SU-DHL-6 (cell line): ENCODE measurements around the gene CRTAC1.

Experiments used
- H2AFZ ChIP-seq: fragments of 200-600 bp; sonication (generic); 2 replicates; pipeline ENCODE4 v1.6.1; 2014; ENCODE audit warnings: low read depth, mild to moderate bottlenecking, moderate library complexity, mixed read lengths, antibody characterized with exemption, low read length; ENCODE audit not compliant: severe bottlenecking
- H3F3A ChIP-seq: fragments of 200-600 bp; shearing (Covaris generic); 2 replicates; pipeline ENCODE4 v1.6.0; 2016; ENCODE audit warnings: antibody characterized with exemption, mild to moderate bottlenecking; ENCODE audit not compliant: insufficient read depth
- H3K27ac ChIP-seq: fragments of 200-600 bp; sonication (generic); 2 replicates; pipeline ENCODE4 v1.5.1; 2016; ENCODE audit warnings: low read depth, mild to moderate bottlenecking, low read length, moderate library complexity, mixed read lengths
- H3K27me3 ChIP-seq: fragments of 200-600 bp; sonication (generic), shearing (Covaris generic); 2 replicates; pipeline ENCODE4 v1.6.0; 2014; ENCODE audit warnings: mild to moderate bottlenecking, low read length
- H3K36me3 ChIP-seq: fragments of 200-600 bp; sonication (generic); 2 replicates; pipeline ENCODE4 v1.6.1; 2014; ENCODE audit warnings: mild to moderate bottlenecking, low read length, mixed read lengths
- H3K4me2 ChIP-seq: fragments of 300-600, 200-600 bp; shearing (Covaris generic), sonication (generic); 2 replicates; pipeline ENCODE4 v1.6.0; 2014; ENCODE audit warnings: low read length, low read depth, mild to moderate bottlenecking; ENCODE audit not compliant: poor library complexity, severe bottlenecking
- H3K4me3 ChIP-seq: fragments of 200-600 bp; sonication (generic); 2 replicates; pipeline ENCODE4 v1.5.1; 2014; ENCODE audit warnings: antibody characterized with exemption, low read length, mild to moderate bottlenecking, mixed read lengths; ENCODE audit not compliant: insufficient read depth, poor library complexity, severe bottlenecking
- H3K79me2 ChIP-seq: fragments of 200-600 bp; sonication (generic); 2 replicates; pipeline ENCODE4 v1.6.1; 2014; ENCODE audit warnings: mild to moderate bottlenecking, low read length, moderate library complexity; ENCODE audit not compliant: insufficient read depth
- H3K9ac ChIP-seq: fragments of 200-600 bp; sonication (generic); 2 replicates; pipeline ENCODE4 v1.7.0; 2014; ENCODE audit warnings: mild to moderate bottlenecking, low read length
- H3K9me2 ChIP-seq: fragments of 200-600 bp; sonication (generic); replicated peaks from 2 replicates; pipeline ENCODE4 v1.6.1; 2014; ENCODE audit warnings: low read length; ENCODE audit not compliant: insufficient read depth
- H3K9me3 ChIP-seq: fragments of 200-600 bp; sonication (generic); 2 replicates; pipeline ENCODE4 v1.6.1; 2014; ENCODE audit warnings: low read length, mixed read lengths; ENCODE audit not compliant: insufficient read depth
- H4K20me1 ChIP-seq: fragments of 200-600 bp; sonication (generic); 2 replicates; pipeline ENCODE4 v1.6.1; 2014; ENCODE audit warnings: low read depth, mild to moderate bottlenecking, antibody characterized with exemption, low read length, moderate library complexity, mixed read lengths
- EZH2phosphoT487 ChIP-seq: fragments of 200-600 bp; sonication (generic), shearing (Covaris generic); conservative IDR thresholded peaks from 2 replicates; pipeline ENCODE4 v1.6.1; 2018; ENCODE audit warnings: mild to moderate bottlenecking, antibody characterized with exemption, low read length, moderate library complexity, mixed read lengths
- TF ChIP-seq, protein P1 (sequence below): fragments of 200-600 bp; sonication (generic); IDR thresholded peaks from one replicate; pipeline ENCODE4 v1.5.1; 2017; ENCODE audit warnings: antibody characterized with exemption, mild to moderate bottlenecking, low read length, moderate library complexity; ENCODE audit not compliant: insufficient read depth, poor library complexity, severe bottlenecking

Gene CRTAC1

DNA sequence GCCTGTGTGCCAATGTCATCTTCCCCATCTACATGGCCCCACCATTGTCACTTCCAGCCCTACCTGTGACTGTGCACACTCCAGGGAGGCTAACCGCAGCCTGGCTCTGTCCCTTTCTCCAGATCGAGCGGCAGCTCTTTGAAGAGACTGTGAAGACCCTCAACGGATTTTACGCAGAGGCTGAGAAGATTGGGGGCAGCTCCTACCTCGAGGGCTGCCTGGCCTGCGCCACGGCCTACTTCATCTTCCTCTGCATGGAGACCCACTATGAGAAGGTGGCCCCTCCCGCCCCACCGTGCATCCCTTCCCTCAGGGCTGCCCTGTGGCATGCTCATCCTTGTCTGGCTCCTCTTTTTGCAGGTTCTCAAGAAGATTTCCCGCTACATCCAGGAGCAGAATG, 166.6 kb downstream of the CRTAC1 start:
- no peaks in the 10 kb centered on the region for H3F3A ChIP-seq
- no peaks in the 10 kb centered on the region for H3K9me2 ChIP-seq
- H3K4me3 ChIP-seq = no peak overlapping the region
- H3K27ac ChIP-seq = no peak overlapping the region
- H3K79me2 ChIP-seq = no peaks in the 10 kb centered on the region
- H2AFZ ChIP-seq = no peak overlapping the region
- no peaks in the 10 kb centered on the region for H3K9me3 ChIP-seq
- no peaks in the 10 kb centered on the region; the same call in 1 of the 2 replicates for H3K27me3 ChIP-seq
- H3K4me2 ChIP-seq = no peak overlapping the region
- TF ChIP-seq, protein P1, sequence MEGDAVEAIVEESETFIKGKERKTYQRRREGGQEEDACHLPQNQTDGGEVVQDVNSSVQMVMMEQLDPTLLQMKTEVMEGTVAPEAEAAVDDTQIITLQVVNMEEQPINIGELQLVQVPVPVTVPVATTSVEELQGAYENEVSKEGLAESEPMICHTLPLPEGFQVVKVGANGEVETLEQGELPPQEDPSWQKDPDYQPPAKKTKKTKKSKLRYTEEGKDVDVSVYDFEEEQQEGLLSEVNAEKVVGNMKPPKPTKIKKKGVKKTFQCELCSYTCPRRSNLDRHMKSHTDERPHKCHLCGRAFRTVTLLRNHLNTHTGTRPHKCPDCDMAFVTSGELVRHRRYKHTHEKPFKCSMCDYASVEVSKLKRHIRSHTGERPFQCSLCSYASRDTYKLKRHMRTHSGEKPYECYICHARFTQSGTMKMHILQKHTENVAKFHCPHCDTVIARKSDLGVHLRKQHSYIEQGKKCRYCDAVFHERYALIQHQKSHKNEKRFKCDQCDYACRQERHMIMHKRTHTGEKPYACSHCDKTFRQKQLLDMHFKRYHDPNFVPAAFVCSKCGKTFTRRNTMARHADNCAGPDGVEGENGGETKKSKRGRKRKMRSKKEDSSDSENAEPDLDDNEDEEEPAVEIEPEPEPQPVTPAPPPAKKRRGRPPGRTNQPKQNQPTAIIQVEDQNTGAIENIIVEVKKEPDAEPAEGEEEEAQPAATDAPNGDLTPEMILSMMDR = no peak
- no peak for TF ChIP-seq EZH2phosphoT487
- no peaks in the 10 kb centered on the region for H4K20me1 ChIP-seq
- H3K36me3 ChIP-seq = no peaks in the 10 kb centered on the region
- no peak overlapping the region for H3K9ac ChIP-seq

DNA sequence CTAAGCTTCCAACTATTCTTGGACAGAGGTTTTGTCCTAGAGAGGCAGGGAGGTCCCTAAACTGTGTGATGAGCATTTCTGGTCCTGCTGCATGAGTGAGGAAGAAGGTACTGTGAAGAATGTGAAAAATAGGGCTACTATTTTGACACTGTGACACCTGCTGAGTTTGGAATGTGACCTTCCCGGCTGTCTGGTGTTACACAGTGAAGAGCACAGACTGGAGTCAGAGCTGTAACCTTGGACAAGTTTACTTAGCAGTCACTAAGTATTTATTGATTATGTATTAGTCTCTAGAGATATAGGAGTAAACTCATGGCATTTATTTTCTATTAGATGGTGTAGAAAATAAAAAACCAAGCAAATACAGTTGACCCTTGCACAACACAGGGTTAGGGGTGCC, 168.5 kb downstream of the CRTAC1 start:
- no peaks in the 10 kb centered on the region for H3K9me2 ChIP-seq
- H3K27ac ChIP-seq = no peak overlapping the region
- no peak overlapping the region for H3K4me2 ChIP-seq
- H3K9me3 ChIP-seq = no peaks in the 10 kb centered on the region
- H3F3A ChIP-seq = no peaks in the 10 kb centered on the region
- H3K4me3 ChIP-seq = no peak overlapping the region
- no peak for TF ChIP-seq EZH2phosphoT487
- TF ChIP-seq, protein P1 = no peak
- no peak overlapping the region for H2AFZ ChIP-seq
- H3K9ac ChIP-seq = no peak overlapping the region
- H3K79me2 ChIP-seq = no peaks in the 10 kb centered on the region
- H3K36me3 ChIP-seq = no peaks in the 10 kb centered on the region
- no peaks in the 10 kb centered on the region; the same call in 1 of the 2 replicates for H3K27me3 ChIP-seq
- H4K20me1 ChIP-seq = no peaks in the 10 kb centered on the region

DNA sequence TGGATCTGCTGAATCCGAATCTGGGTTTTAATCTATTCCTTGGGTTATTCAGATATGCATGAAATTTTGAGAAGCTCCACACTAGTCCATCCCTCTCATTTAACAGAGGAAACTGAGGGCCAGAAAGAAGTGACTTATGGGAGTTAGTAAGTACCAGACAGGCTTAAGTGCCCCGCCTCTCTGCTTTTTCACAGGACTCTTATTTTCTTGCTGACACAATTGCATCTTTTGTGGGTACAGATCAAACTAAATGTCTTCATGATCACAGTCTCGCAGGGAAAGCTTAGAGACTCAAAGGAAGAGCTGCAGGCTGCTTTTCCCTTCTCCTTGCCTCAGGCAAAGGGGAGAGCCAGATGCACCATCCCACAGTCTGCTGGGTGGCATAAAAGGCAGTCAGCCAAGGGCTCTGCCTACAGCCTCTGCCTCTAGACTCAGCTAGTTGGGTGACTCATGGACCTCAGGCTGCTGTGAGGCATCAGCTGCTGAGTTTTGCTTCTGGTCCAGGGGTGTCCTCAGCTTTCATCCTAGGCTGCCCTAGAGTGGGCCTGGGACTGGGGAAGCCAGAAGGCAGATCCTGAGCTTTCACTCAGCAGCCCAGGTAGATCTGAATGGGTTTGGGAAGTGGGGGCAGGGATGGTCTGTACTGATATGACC, 169.2 kb downstream of the CRTAC1 start:
- Histone ChIP-seq H4K20me1 (no peaks in the 10 kb centered on the region), H3K4me3 (no peak overlapping the region), H3K9me2 (no peaks in the 10 kb centered on the region), H2AFZ (no peak overlapping the region), H3K36me3 (no peaks in the 10 kb centered on the region), H3K79me2 (no peaks in the 10 kb centered on the region), H3K27me3 (no peaks in the 10 kb centered on the region; the same call in 1 of the 2 replicates), H3K27ac (no peak overlapping the region), H3K9me3 (no peaks in the 10 kb centered on the region), H3K4me2 (no peak overlapping the region), H3K9ac (no peak overlapping the region), H3F3A (no peaks in the 10 kb centered on the region)
- TF ChIP-seq, protein P1 = no peak
- TF ChIP-seq EZH2phosphoT487 = no peak
